PFSK-1 (cell line): ENCODE results near the gene JPH4.

Source experiments
- FOXP2 ChIP-seq: optimal IDR thresholded peaks from 2 replicates; pipeline ENCODE3; 2011; ENCODE audit warnings: borderline replicate concordance, control low read depth, inconsistent platforms; ENCODE audit not compliant: insufficient read depth; ENCODE audit errors: extremely low read length, extremely low read depth
- POLR2AphosphoS5 ChIP-seq: IDR thresholded peaks from 2 replicates; pipeline ENCODE4 v1.6.1; 2012; ENCODE audit warnings: low read depth, mild to moderate bottlenecking, control low read depth, low read length, moderate library complexity
- SIN3A ChIP-seq: IDR thresholded peaks from 2 replicates; pipeline ENCODE4 v1.6.1; 2012; ENCODE audit warnings: mild to moderate bottlenecking, low read length, moderate library complexity, borderline replicate concordance; ENCODE audit not compliant: insufficient read depth
- TAF1 ChIP-seq: IDR thresholded peaks from 2 replicates; pipeline ENCODE4 v1.6.1; 2012; ENCODE audit warnings: low read length, control low read depth, borderline replicate concordance; ENCODE audit not compliant: insufficient read depth
- TF ChIP-seq, protein P1 (sequence below), 2 experiments: IDR thresholded peaks; 2 replicates each; pipeline versions ENCODE4 v1.6.1 to v1.8.0; 2011 to 2012; ENCODE audit warnings: low read depth in 2 of 2, low read length in 2 of 2, control low read depth in 1 of 2, inconsistent platforms in 1 of 2, mild to moderate bottlenecking in 1 of 2, moderate library complexity in 1 of 2; ENCODE audit not compliant: insufficient read depth in 1 of 2

DNA sequence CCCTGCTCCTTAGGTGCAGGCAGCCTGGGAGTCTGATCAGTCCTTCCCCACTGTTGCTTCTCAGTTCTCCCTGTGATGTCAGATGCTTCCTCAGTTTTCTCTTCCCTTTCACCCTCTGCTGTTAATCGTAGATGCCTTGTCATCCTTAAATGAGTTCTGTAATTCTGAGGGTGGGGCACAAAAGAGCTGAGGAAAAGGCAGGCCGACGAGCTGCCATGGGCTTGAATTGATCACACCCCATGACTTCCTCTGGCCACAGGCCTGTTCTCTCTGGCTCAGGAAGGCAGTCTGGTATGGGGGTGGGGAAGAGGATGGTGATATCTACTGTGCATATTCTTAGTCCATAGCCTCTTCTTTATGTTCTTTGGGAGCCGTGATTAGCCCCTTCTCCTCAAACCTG, 5.8 kb downstream of the JPH4 start:
- no peak for TF ChIP-seq POLR2AphosphoS5
- TF ChIP-seq FOXP2, result no peak
- TF ChIP-seq TAF1, result no peak
- TF ChIP-seq SIN3A, result no peak
- TF ChIP-seq, protein P1, sequence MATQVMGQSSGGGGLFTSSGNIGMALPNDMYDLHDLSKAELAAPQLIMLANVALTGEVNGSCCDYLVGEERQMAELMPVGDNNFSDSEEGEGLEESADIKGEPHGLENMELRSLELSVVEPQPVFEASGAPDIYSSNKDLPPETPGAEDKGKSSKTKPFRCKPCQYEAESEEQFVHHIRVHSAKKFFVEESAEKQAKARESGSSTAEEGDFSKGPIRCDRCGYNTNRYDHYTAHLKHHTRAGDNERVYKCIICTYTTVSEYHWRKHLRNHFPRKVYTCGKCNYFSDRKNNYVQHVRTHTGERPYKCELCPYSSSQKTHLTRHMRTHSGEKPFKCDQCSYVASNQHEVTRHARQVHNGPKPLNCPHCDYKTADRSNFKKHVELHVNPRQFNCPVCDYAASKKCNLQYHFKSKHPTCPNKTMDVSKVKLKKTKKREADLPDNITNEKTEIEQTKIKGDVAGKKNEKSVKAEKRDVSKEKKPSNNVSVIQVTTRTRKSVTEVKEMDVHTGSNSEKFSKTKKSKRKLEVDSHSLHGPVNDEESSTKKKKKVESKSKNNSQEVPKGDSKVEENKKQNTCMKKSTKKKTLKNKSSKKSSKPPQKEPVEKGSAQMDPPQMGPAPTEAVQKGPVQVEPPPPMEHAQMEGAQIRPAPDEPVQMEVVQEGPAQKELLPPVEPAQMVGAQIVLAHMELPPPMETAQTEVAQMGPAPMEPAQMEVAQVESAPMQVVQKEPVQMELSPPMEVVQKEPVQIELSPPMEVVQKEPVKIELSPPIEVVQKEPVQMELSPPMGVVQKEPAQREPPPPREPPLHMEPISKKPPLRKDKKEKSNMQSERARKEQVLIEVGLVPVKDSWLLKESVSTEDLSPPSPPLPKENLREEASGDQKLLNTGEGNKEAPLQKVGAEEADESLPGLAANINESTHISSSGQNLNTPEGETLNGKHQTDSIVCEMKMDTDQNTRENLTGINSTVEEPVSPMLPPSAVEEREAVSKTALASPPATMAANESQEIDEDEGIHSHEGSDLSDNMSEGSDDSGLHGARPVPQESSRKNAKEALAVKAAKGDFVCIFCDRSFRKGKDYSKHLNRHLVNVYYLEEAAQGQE (IDR thresholded peaks at IDR 0.05; ENCODE audit: insufficient read depth in 1 of 2, low read depth in 2 of 2, low read length in 2 of 2), result no peak
